Transverse colon (tissue), 4 donors: ENCODE data around the gene LIME1. TPM values are rescaled to one million over a fixed set of nuclear protein-coding genes. Genes with fewer than 3 reads are reported as not detected.
"Not testable (repeated sequence)": the region's sequence is repeated elsewhere in the genome, so short reads cannot be mapped to it uniquely, and the experiment has no call there.

Experiments
- DNase-seq: peaks from one replicate; pipeline ENCODE4 v3.0.0-alpha.2; 2019
- H3K27ac ChIP-seq, 4 donors: fragments of 200-600 bp; sonication (generic); 2 replicates each; pipeline ENCODE4 v1.5.1; 2016 to 2018; ENCODE audit warnings: inconsistent platforms in 4 of 4
- H3K27me3 ChIP-seq: fragments of 200-600 bp; sonication (generic); 2 replicates; pipeline ENCODE4 v1.5.1; 2017; ENCODE audit warnings: inconsistent platforms
- H3K36me3 ChIP-seq, 4 donors: fragments of 200-600 bp; sonication (generic); 2 replicates each; pipeline ENCODE4 v1.5.1; 2017 to 2019; ENCODE audit warnings: inconsistent platforms in 4 of 4
- H3K4me1 ChIP-seq, 4 donors: fragments of 200-600 bp; sonication (generic); 2 replicates each; pipeline ENCODE4 v1.5.1; 2017 to 2020; ENCODE audit warnings: inconsistent platforms in 4 of 4
- H3K4me3 ChIP-seq, 4 donors: fragments of 200-600 bp; sonication (generic); 1 replicate in 1 of 4; 2 replicates in 3 of 4; pipeline versions ENCODE4 v1.5.1 to v1.6.1; 2017 to 2019; ENCODE audit warnings: inconsistent platforms in 4 of 4
- H3K9me3 ChIP-seq, 2 donors: fragments of 200-600 bp; sonication (generic); 2 replicates each; pipeline ENCODE4 v1.5.1; 2017 to 2019; ENCODE audit warnings: inconsistent platforms in 2 of 2
- CTCF ChIP-seq, 5 experiments: fragments of 200-600 bp in 3 of 5; fragments of 450-650 bp in 2 of 5; sonication (generic) in 3 of 5; IDR thresholded peaks; 1 replicate in 2 of 5; 2 replicates in 3 of 5; pipeline ENCODE4 v1.5.1; 2016 to 2017; ENCODE audit warnings: antibody characterized with exemption in 5 of 5, inconsistent platforms in 3 of 5, mild to moderate bottlenecking in 2 of 5, moderate library complexity in 1 of 5
- EP300 ChIP-seq: sonication (generic); formaldehyde crosslinking; IDR thresholded peaks from one replicate; pipeline ENCODE4 v1.6.1; 2017; ENCODE audit warnings: antibody characterized with exemption, low read depth
- POLR2A ChIP-seq: fragments of 450-650 bp; IDR thresholded peaks from one replicate; pipeline ENCODE4 v1.6.1; 2016; ENCODE audit warnings: antibody characterized with exemption, mild to moderate bottlenecking, moderate library complexity
- POLR2AphosphoS5 ChIP-seq, 3 donors: sonication (generic); formaldehyde crosslinking; IDR thresholded peaks; one replicate each; pipeline ENCODE4 v1.6.1; 2016; ENCODE audit warnings: antibody characterized with exemption in 3 of 3
- WGBS, 2 donors: methylation state at CpG; one replicate each; pipeline ENCODE4 v1.1.5; 2018; ENCODE audit warnings: low coverage in 1 of 2; 5-methylcytosine and 5-hydroxymethylcytosine counted together
- in situ Hi-C, 4 donors: fragments of 200-750 bp; cut with MboI; loops; one replicate each; pipeline versions ENCODE4 v1.15.0 to v1.15.1; 2017; ENCODE audit warnings: low sequenced_read_pairs in 3 of 4, low pct_ligation_motif_present in 1 of 4, low pct_unique_long_range_greater_than_20kb in 1 of 4
- intact Hi-C: fragments of 100-400 bp; cut with DNase I; formaldehyde crosslinking; loops from one replicate; pipeline ENCODE4 v1.15.1; 2023; ENCODE audit warnings: low total_unique reads
- total RNA-seq, 4 donors: library from RNA; depleted of rRNA; stranded (reverse); fragments of >200 nt; gene quantifications; one replicate each; pipeline ENCODE4 v1.1.0, GENCODE V29; 2016

The LIME1 gene
- total RNA-seq, 4 donors from 2014 or later: 24.4 to 91.1 (median 44.0) TPM

- in situ Hi-C loops (no loop called here), intact Hi-C loops (loop anchor here (10.0 kb wide), 1 partner anchor 199 kb away; the partner anchor contains the start of gene SAMD10)
- H3K27ac ChIP-seq: no peak overlapping the region
Measured at GRCh38 chr20:63775096-63775978, 38.9 kb downstream of the LIME1 start.

GRCh38 chr20:63776875-63777274 lies 40.4 kb downstream of the LIME1 start:
- H3K27me3 ChIP-seq, H3K36me3 ChIP-seq, H3K27ac ChIP-seq, in situ Hi-C loops, H3K4me3 ChIP-seq, H3K9me3 ChIP-seq, DNase-seq: not testable (repeated sequence)
- 91 to 95% methylated on average over 3 to 23 of the region's 23 CpGs for WGBS, 2 donors
- intact Hi-C loops: loop anchor here (10.0 kb wide), 1 partner anchor 198 kb away; the partner anchor contains the start of gene SAMD10
- H3K4me1 ChIP-seq: peaks cover 0 to 15% (median 0%) of the 10 kb centered on the region in 4 donors

More at GRCh38 chr20:63775096-63775978, 38.9 kb downstream of the LIME1 start:
- H3K4me3 ChIP-seq: peak overlapping the region in 1 of 4 donors; percentile 13
- H3K36me3 ChIP-seq: no peaks in the 10 kb centered on the region
- peaks cover 0 to 12% (median 0%) of the 10 kb centered on the region in 4 donors for H3K4me1 ChIP-seq
- peaks cover 6% of the 10 kb centered on the region for H3K27me3 ChIP-seq
- WGBS, 2 donors: 44% methylated on average over 55 of the region's 67 CpGs; no CpG with 5 or more reads in 1 of the 2 donors
- TF ChIP-seq POLR2AphosphoS5 (IDR thresholded peaks at IDR 0.05) (no peak), CTCF (IDR thresholded peaks at IDR 0.05) (peak; percentile 32 to 60 (median 52)), EP300 (no peak)
- no peaks in the 10 kb centered on the region for H3K9me3 ChIP-seq
- DNase-seq: no peak

- Histone ChIP-seq H3K27me3 (peaks cover 6% of the 10 kb centered on the region), H3K36me3 (no peaks in the 10 kb centered on the region), H3K4me1 (peaks cover 0 to 13% (median 0%) of the 10 kb centered on the region in 4 donors), H3K27ac (no peak overlapping the region), H3K9me3 (no peaks in the 10 kb centered on the region), H3K4me3 (no peak overlapping the region)
- TF ChIP-seq POLR2A: no peak
- TF ChIP-seq POLR2AphosphoS5 (IDR thresholded peaks at IDR 0.05): no peak
- no peak for TF ChIP-seq EP300
- TF ChIP-seq CTCF (IDR thresholded peaks at IDR 0.05): no peak
- 95 to 96% methylated on average over 13 of the region's 13 CpGs for WGBS, 2 donors
- in situ Hi-C loops: no loop called here
- intact Hi-C loops: loop anchor here (10.0 kb wide), 1 partner anchor 197 kb away; the partner anchor contains the start of gene SAMD10
- DNase-seq: no peak
Measured at GRCh38 chr20:63777614-63778013, 41.1 kb downstream of the LIME1 start.

- intact Hi-C loops: loop anchor here (10.0 kb wide), 1 partner anchor 197 kb away; the partner anchor contains the start of gene SAMD10
- no peaks in the 10 kb centered on the region for H3K36me3 ChIP-seq
- 55 to 61% methylated on average over 6 to 19 of the region's 19 CpGs for WGBS, 2 donors
- H3K4me1 ChIP-seq: peaks cover 0 to 9% (median 0%) of the 10 kb centered on the region in 4 donors
- in situ Hi-C loops: no loop called here
- H3K27me3 ChIP-seq: peaks cover 6% of the 10 kb centered on the region
- no peak overlapping the region for H3K27ac ChIP-seq
- no peak overlapping the region for H3K4me3 ChIP-seq
- TF ChIP-seq CTCF (IDR thresholded peaks at IDR 0.05) (no peak), POLR2AphosphoS5 (IDR thresholded peaks at IDR 0.05) (no peak), POLR2A (no peak), EP300 (no peak)
- no peak for DNase-seq
- H3K9me3 ChIP-seq: no peaks in the 10 kb centered on the region
Measured at GRCh38 chr20:63778034-63778752, 41.7 kb downstream of the LIME1 start.
